ENCODE data around the gene GHDC.
"Not testable (repeated sequence)": the region's sequence is repeated elsewhere in the genome, so short reads cannot be mapped to it uniquely, and the experiment has no call there.

The GHDC gene

DNA sequence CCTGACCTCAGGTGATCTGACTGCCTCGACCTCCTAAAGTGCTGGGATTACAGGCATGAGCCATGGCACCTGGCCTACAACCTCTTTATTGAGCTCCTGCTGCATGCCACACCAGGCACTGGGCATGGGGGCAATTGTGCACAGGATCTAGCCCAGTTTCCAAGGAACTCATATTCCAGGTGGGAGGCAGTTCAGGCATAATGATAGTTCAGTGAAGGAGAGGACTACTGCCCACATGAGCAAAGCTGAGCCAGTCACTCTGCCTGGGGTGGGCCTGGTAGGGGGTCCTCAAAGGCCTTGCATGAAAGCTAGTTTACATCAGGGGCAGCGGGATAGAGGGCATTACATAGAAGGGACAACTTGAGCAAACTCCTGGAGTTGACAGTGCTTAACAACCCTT, 6.5 kb downstream of the GHDC start:
- H2AFZ ChIP-seq (ENCODE audit: low read depth, low read length): no peak overlapping the region
- H3K9me3 ChIP-seq (ENCODE audit: insufficient read depth, low read length): no peaks in the 10 kb centered on the region
- no peaks in the 10 kb centered on the region for H3K79me2 ChIP-seq (ENCODE audit: low read length)
- H3K27ac ChIP-seq (ENCODE audit: low read length): no peak overlapping the region
- no peak for TF ChIP-seq EZH2phosphoT487 (IDR thresholded peaks at IDR 0.05; ENCODE audit: low read depth)
- TF ChIP-seq, protein P1, sequence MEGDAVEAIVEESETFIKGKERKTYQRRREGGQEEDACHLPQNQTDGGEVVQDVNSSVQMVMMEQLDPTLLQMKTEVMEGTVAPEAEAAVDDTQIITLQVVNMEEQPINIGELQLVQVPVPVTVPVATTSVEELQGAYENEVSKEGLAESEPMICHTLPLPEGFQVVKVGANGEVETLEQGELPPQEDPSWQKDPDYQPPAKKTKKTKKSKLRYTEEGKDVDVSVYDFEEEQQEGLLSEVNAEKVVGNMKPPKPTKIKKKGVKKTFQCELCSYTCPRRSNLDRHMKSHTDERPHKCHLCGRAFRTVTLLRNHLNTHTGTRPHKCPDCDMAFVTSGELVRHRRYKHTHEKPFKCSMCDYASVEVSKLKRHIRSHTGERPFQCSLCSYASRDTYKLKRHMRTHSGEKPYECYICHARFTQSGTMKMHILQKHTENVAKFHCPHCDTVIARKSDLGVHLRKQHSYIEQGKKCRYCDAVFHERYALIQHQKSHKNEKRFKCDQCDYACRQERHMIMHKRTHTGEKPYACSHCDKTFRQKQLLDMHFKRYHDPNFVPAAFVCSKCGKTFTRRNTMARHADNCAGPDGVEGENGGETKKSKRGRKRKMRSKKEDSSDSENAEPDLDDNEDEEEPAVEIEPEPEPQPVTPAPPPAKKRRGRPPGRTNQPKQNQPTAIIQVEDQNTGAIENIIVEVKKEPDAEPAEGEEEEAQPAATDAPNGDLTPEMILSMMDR (IDR thresholded peaks at IDR 0.05; ENCODE audit: low read depth, low read length): no peak
- no peaks in the 10 kb centered on the region for H3K27me3 ChIP-seq (ENCODE audit: low read depth, low read length)
- H3K4me2 ChIP-seq (ENCODE audit: low read length): no peak overlapping the region
- no peaks in the 10 kb centered on the region for H4K20me1 ChIP-seq (ENCODE audit: insufficient read depth, low read length)
- peaks cover 25% of the 10 kb centered on the region for H3K4me1 ChIP-seq (ENCODE audit: low read length)
- H3K9ac ChIP-seq (ENCODE audit: low read length): no peak overlapping the region
- no peak overlapping the region for H3K4me3 ChIP-seq (ENCODE audit: low read length)
- H3K36me3 ChIP-seq (replicated peaks; ENCODE audit: low read depth, low read length): no peaks in the 10 kb centered on the region

DNA sequence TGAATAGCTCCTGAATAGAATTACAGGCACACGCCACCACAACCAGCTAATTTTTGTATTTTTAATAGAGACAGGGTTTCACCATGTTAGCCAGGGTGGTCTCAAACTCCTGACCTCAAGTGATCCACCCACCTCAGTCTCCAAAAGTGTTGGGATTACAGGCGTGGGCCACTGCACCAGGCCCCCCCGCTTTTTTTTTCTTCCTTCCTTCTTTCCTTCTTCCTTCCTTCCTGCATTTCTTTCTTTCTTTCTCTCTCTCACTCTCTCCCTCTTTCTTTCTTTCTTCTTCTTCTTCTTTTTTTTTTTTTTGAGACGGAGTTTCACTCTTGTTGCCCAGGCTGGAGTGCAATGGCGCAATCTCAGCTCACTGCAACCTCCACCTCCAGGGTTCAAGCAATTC, 8.1 kb downstream of the GHDC start:
- H3K9me3 ChIP-seq (ENCODE audit: insufficient read depth, low read length); H2AFZ ChIP-seq (ENCODE audit: low read depth, low read length); H3K27me3 ChIP-seq (ENCODE audit: low read depth, low read length); H3K4me3 ChIP-seq (ENCODE audit: low read length); H3K4me2 ChIP-seq (ENCODE audit: low read length); H4K20me1 ChIP-seq (ENCODE audit: insufficient read depth, low read length); H3K36me3 ChIP-seq (replicated peaks; ENCODE audit: low read depth, low read length); H3K9ac ChIP-seq (ENCODE audit: low read length); H3K79me2 ChIP-seq (ENCODE audit: low read length); H3K27ac ChIP-seq (ENCODE audit: low read length): not testable (repeated sequence)
- H3K4me1 ChIP-seq (ENCODE audit: low read length): peaks cover 34% of the 10 kb centered on the region

DNA sequence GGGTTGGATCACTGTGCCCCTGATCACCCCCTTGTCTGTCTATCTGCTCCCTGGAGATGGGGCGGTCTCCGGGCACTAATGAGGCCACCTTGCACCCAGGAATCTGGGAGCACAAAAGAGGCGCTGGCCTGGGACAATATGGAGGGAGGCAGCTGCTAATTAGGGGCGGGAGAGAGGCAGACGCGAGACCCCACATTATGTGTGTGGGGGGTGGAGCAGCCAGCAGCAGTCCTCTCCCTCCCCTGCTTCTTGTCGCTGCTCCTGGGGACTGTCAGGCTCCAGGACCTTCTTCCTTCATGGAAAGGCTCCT, 8.7 kb downstream of the GHDC start:
- H3K36me3 ChIP-seq (replicated peaks; ENCODE audit: low read depth, low read length): no peaks in the 10 kb centered on the region
- no peaks in the 10 kb centered on the region for H3K9me3 ChIP-seq (ENCODE audit: insufficient read depth, low read length)
- H3K4me2 ChIP-seq (ENCODE audit: low read length): no peak overlapping the region
- H3K79me2 ChIP-seq (ENCODE audit: low read length): no peaks in the 10 kb centered on the region
- H3K4me3 ChIP-seq (ENCODE audit: low read length): no peak overlapping the region
- H4K20me1 ChIP-seq (ENCODE audit: insufficient read depth, low read length): no peaks in the 10 kb centered on the region
- no peak overlapping the region for H3K9ac ChIP-seq (ENCODE audit: low read length)
- no peak overlapping the region for H2AFZ ChIP-seq (ENCODE audit: low read depth, low read length)
- TF ChIP-seq EZH2phosphoT487 (IDR thresholded peaks at IDR 0.05; ENCODE audit: low read depth): no peak
- TF ChIP-seq, protein P1 (IDR thresholded peaks at IDR 0.05; ENCODE audit: low read depth, low read length): no peak
- no peak overlapping the region for H3K27ac ChIP-seq (ENCODE audit: low read length)
- H3K4me1 ChIP-seq (ENCODE audit: low read length): peaks cover 36% of the 10 kb centered on the region
- H3K27me3 ChIP-seq (ENCODE audit: low read depth, low read length): no peaks in the 10 kb centered on the region

DNA sequence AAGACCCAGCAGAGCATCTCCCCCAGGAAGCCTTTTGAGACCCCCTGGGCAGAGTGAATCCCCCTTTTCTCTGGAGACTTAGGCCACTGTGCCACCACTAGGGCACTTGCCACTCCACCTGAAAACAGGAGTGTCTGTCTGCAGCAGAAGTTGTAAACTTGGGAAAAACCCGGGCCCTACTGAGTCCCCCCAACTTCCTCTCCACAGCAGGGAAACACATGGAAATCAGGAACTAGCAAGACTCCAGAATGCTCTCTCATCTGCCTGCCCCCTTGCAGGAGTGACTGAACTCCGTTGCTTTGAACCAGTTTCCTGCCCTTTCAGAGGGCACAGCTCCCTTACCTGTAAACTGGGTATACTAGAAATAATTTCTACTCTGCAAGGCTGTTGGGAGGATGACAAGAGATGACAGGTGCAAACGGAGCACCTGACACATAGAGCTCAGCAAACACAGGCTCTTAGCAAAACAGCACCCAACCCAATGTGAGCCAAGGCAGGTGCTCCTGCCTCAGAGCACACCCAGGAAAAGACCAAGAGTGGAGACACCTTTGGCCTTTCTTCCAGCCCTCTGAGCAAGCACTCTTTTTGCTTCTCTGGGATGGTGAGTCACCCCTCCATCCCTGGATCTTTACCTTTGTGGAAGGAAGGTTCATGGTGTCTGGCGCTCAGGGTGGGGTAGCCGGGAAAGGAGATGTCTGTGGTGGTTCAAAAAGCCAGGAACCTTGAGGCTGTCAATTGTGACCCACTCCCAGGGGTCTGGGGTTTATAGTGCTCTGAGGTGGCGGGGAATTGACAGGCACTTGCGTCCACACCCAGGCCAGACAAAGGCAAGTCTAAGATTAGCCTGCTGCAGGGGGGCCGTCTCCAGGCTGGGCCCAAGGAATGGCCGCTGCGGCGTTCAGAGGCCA, 9.3 kb downstream of the GHDC start, which contains the start of gene HCRT:
Gene HCRT, minus strand, starts transcription at position 740 of the 908 bp plus-strand sequence. Its CDS starts 87 bp downstream, at position 653.
- Histone ChIP-seq H3K27me3 (ENCODE audit: low read depth, low read length) (no peaks in the 10 kb centered on the region), H3K27ac (ENCODE audit: low read length) (no peak within 1 kb of the TSS), H3K4me1 (ENCODE audit: low read length) (peaks cover 36% of the 10 kb centered on the region)

More for the DNA sequence above, 9.3 kb downstream of the GHDC start, which contains the start of gene HCRT:
- no peaks in the 10 kb centered on the region for H3K9me3 ChIP-seq (ENCODE audit: insufficient read depth, low read length)
- no peaks in the 10 kb centered on the region for H3K79me2 ChIP-seq (ENCODE audit: low read length)
- H3K4me2 ChIP-seq (ENCODE audit: low read length): peak within 1 kb of the TSS; percentile 79
- H3K4me3 ChIP-seq (ENCODE audit: low read length): peak within 1 kb of the TSS; percentile 84
- no peaks in the 10 kb centered on the region for H4K20me1 ChIP-seq (ENCODE audit: insufficient read depth, low read length)
- H3K36me3 ChIP-seq (replicated peaks; ENCODE audit: low read depth, low read length): no peaks in the 10 kb centered on the region
- TF ChIP-seq, protein P1 (IDR thresholded peaks at IDR 0.05; ENCODE audit: low read depth, low read length): no peak
- TF ChIP-seq EZH2phosphoT487 (IDR thresholded peaks at IDR 0.05; ENCODE audit: low read depth): no peak
- peak within 1 kb of the TSS; percentile 37; the same call in 1 of the 2 replicates for H2AFZ ChIP-seq (ENCODE audit: low read depth, low read length)
- peak within 1 kb of the TSS; percentile 53; the same call in 1 of the 2 replicates for H3K9ac ChIP-seq (ENCODE audit: low read length)
